NCI-H748 (cell line): ENCODE results near the gene SLC25A1.
"Not testable (repeated sequence)": the region's sequence is repeated elsewhere in the genome, so short reads cannot be mapped to it uniquely, and the experiment has no call there.

Experiments used
- DNase-seq: peaks from one replicate; lab custom pipeline; 2025; ENCODE audit not compliant: unreplicated experiment; lab: John Stamatoyannopoulos, UW

The SLC25A1 gene

GRCh38 chr22:19206287-19206686 lies 27.8 kb upstream of the SLC25A1 start:
- no peak for DNase-seq

GRCh38 chr22:19204640-19205039 lies 26.1 kb upstream of the SLC25A1 start:
- no peak for DNase-seq

- DNase-seq: no peak
Observed at GRCh38 chr22:19203834-19204233, 25.3 kb upstream of the SLC25A1 start.

GRCh38 chr22:19202799-19203186 lies 24.3 kb upstream of the SLC25A1 start:
- DNase-seq: not testable (repeated sequence)

GRCh38 chr22:19201869-19202798 lies 23.6 kb upstream of the SLC25A1 start:
- peak; percentile 3 for DNase-seq

- DNase-seq: no peak
Observed at GRCh38 chr22:19201130-19201868, 22.8 kb upstream of the SLC25A1 start.

GRCh38 chr22:19199479-19199878 lies 20.9 kb upstream of the SLC25A1 start:
- DNase-seq: no peak

- no peak for DNase-seq
Observed at GRCh38 chr22:19197997-19198865, 19.7 kb upstream of the SLC25A1 start.

- no peak for DNase-seq
Observed at GRCh38 chr22:19196841-19197612, 18.5 kb upstream of the SLC25A1 start.

- DNase-seq: no peak
Observed at GRCh38 chr22:19195796-19196731, 17.5 kb upstream of the SLC25A1 start.

GRCh38 chr22:19194766-19195536 lies 16.4 kb upstream of the SLC25A1 start:
- DNase-seq: no peak

GRCh38 chr22:19193879-19194278 lies 15.3 kb upstream of the SLC25A1 start:
- DNase-seq: no peak

- no peak for DNase-seq
Observed at GRCh38 chr22:19187716-19188563, 9.4 kb upstream of the SLC25A1 start.

- no peak for DNase-seq
Observed at GRCh38 chr22:19184276-19184997, 5.9 kb upstream of the SLC25A1 start.

- no peak for DNase-seq
Observed at GRCh38 chr22:19183216-19183615, 4.7 kb upstream of the SLC25A1 start.

GRCh38 chr22:19182472-19183157 lies 4.1 kb upstream of the SLC25A1 start:
- no peak for DNase-seq
